GM19035 (cell line): Measurements from ENCODE around the gene HLA-DRB5.
"Not testable (repeated sequence)": the region's sequence is repeated elsewhere in the genome, so short reads cannot be mapped to it uniquely, and the experiment has no call there.

Experiments used
- ATAC-seq: cut with Tn5 transposase; IDR thresholded peaks from one replicate; pipeline ENCODE4 v1.9.1; 2021; ENCODE audit not compliant: unreplicated experiment

The HLA-DRB5 gene

GRCh38 chr6:32517654-32518445 is 12.2 kb downstream of the HLA-DRB5 start:
- ATAC-seq: no peak

GRCh38 chr6:32501016-32501415 is 29.1 kb downstream of the HLA-DRB5 start:
- ATAC-seq: no peak

DNA sequence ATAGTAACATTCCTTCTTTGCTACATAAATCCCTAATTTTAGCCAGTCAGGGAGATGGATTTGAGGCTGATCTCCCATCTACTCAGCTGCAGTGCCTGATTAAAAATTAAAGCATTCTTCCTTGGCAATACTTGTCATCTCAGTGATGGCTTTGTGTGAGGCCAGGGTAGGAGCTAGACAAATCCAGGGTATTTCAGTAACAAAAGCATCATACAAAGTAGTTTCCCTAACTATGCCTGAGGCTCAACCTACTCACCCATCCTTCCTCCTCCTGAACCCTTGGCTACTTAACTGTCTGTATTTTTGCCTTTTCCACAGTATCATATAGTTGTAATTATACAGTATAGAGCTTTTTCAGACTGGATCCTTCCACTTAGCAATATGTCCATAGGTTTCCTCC is 37.7 kb downstream of the HLA-DRB5 start:
- ATAC-seq: no peak

- ATAC-seq: no peak
Measured at GRCh38 chr6:32491700-32492099, 38.4 kb downstream of the HLA-DRB5 start.

- ATAC-seq: no peak
Measured at GRCh38 chr6:32488083-32488482, 42.0 kb downstream of the HLA-DRB5 start.

GRCh38 chr6:32484614-32484998 is 45.5 kb downstream of the HLA-DRB5 start:
- ATAC-seq: no peak

- ATAC-seq: no peak
Measured at GRCh38 chr6:32483968-32484613, 46.0 kb downstream of the HLA-DRB5 start.

DNA sequence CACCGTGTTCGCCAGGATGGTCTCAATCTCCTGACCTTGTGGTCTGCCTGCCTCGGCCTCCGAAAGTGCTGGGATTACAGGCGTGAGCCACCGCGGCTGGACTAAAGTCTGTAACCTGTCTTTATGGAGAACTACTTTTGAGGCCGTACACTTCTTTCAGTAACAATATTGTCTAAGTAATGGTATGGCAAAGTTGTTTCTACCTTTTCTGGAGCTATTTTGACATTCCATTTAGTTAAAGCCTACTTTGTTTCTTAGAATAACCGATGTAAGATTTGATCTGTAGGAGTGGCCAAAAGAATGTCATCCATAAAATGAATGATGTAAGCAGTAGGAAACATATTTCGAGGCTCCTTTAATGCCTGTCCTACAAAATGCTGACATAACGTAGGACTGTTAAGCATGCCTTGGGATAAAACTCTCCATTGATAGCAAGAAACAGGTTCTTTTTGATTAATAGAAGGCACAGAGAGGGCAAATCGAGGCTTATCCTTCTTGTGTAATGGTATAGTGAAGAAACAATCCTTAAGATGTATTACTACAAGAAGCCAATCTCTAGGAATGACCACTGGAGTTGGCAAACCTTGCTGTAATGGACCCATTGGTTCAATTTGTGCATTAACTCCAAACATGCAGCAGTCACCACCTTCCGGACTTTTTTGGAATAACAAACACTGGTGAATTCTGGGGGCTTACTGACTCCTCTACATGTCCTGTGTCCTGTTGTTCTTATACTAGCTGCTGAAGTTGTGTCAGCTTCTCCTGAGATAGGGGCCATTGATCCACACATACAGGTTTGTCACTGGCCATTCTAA is 54.5 kb downstream of the HLA-DRB5 start:
- no peak for ATAC-seq

GRCh38 chr6:32473376-32474348 is 56.4 kb downstream of the HLA-DRB5 start:
- peak; percentile 96 for ATAC-seq

- no peak for ATAC-seq
Measured at GRCh38 chr6:32472781-32473375, 57.2 kb downstream of the HLA-DRB5 start.

- ATAC-seq: not testable (repeated sequence)
Measured at GRCh38 chr6:32467743-32468503, 62.2 kb downstream of the HLA-DRB5 start.
